SH-SY5Y (cell line): ENCODE measurements around the gene RNF6.

Experiments
- GATA2 ChIP-seq: IDR thresholded peaks from 2 replicates; pipeline ENCODE4 v1.6.1; 2011; ENCODE audit warnings: mild to moderate bottlenecking, low read depth, low read length
- GATA3 ChIP-seq: IDR thresholded peaks from 2 replicates; pipeline ENCODE4 v1.6.1; 2011; ENCODE audit warnings: low read depth, mild to moderate bottlenecking, low read length, moderate library complexity

DNA sequence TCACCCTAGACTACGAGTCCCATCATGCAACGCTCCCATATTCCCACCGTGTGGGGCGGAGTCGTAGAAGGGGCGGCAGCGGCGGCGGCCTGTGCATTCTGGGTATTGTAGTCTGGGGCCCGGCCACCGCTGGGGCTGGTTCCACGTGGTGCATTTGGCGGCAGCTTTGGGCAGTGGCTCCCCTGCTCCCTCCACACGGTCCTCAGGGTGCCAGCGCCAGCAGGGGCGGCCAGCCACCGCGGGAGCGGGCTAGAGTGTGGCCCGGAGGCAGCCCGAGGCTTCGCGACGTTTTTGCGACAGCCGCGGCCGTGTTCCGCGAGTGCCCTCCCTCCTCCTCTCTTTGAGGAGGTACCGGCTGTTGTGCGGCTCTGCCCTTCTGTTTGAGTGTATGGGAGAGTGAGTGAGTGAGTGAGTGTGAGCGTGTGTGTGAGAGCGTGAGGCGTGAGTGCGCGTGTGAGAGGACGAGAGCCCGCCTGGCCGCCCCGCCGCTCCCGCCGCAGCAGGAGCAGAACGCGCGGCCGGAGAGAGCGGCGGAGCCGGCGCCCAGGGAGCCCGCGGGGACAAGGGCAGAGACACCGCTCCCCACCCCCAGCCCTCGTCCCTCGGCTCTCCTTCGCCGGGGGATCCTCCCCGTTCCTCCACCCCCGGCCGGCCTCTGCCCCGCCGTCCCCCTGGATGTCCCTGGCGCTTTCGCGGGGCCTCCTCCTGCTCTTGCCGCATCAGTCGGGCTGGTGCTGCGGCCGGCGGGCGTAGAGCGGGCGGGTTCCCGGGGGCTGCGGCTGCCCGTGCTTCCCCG lies 31.9 kb upstream of the RNF6 start, which contains the start of gene CDK8:
- TF ChIP-seq GATA2 (no peak), GATA3 (no peak)
